GM21825 (cell line): ENCODE results near the gene BRCC3.

Experiments
- ATAC-seq: cut with Tn5 transposase; IDR thresholded peaks from one replicate; pipeline ENCODE4 v1.9.1; 2021; ENCODE audit warnings: mild to moderate bottlenecking, moderate library complexity; ENCODE audit not compliant: unreplicated experiment

The BRCC3 gene

GRCh38 chrX:155056877-155057792, 14.2 kb upstream of the BRCC3 start:
- peak; percentile 78 for ATAC-seq

- no peak for ATAC-seq
Measured at GRCh38 chrX:155061760-155062159, 9.5 kb upstream of the BRCC3 start.

GRCh38 chrX:155065035-155065734, 6.1 kb upstream of the BRCC3 start:
- ATAC-seq: no peak

- ATAC-seq: no peak
Measured at GRCh38 chrX:155068165-155068564, 3.1 kb upstream of the BRCC3 start.

GRCh38 chrX:155069414-155069813, 1.9 kb upstream of the BRCC3 start:
- no peak for ATAC-seq

- ATAC-seq: no peak
Measured at GRCh38 chrX:155070038-155070437, 1.3 kb upstream of the BRCC3 start.

GRCh38 chrX:155070663-155070974, 689 bp upstream of the BRCC3 start:
- ATAC-seq: peak; percentile 22

GRCh38 chrX:155071694-155072280, 479 bp downstream of the BRCC3 start:
- ATAC-seq: no peak

GRCh38 chrX:155086202-155086840, 15.0 kb downstream of the BRCC3 start:
- no peak for ATAC-seq

- no peak for ATAC-seq
Measured at GRCh38 chrX:155086961-155087735, 15.8 kb downstream of the BRCC3 start.

- peak; percentile 72 for ATAC-seq
Measured at GRCh38 chrX:155094468-155095061, 23.3 kb downstream of the BRCC3 start.

GRCh38 chrX:155105919-155106318, 34.6 kb downstream of the BRCC3 start:
- no peak for ATAC-seq

- no peak for ATAC-seq
Measured at GRCh38 chrX:155108427-155108826, 37.1 kb downstream of the BRCC3 start.

GRCh38 chrX:155112171-155112570, 40.9 kb downstream of the BRCC3 start:
- ATAC-seq: no peak

GRCh38 chrX:155113097-155113496, 41.8 kb downstream of the BRCC3 start:
- ATAC-seq: no peak

- ATAC-seq: no peak
Measured at GRCh38 chrX:155115174-155115819, 44.0 kb downstream of the BRCC3 start.

- no peak for ATAC-seq
Measured at GRCh38 chrX:155127465-155127864, 56.2 kb downstream of the BRCC3 start.

GRCh38 chrX:155127940-155128339, 56.6 kb downstream of the BRCC3 start:
- ATAC-seq: no peak

GRCh38 chrX:155132110-155132509, 60.8 kb downstream of the BRCC3 start:
- ATAC-seq: no peak

GRCh38 chrX:155134255-155134654, 62.9 kb downstream of the BRCC3 start:
- ATAC-seq: no peak
